Activated effector memory CD4-positive, alpha-beta T cell treated with Interleukin-2 at 50 U/mL for 16 hours (primary cell): ENCODE data around the gene IKBKG.
"Not testable (repeated sequence)": the region's sequence is repeated elsewhere in the genome, so short reads cannot be mapped to it uniquely, and the experiment has no call there.

Source experiments
- DNase-seq: peaks from one replicate; pipeline ENCODE4 v3.0.0-alpha.2; 2020

Gene IKBKG

GRCh38 chrX:154547245-154548027 lies at the start of gene IKBKG:
Gene IKBKG (plus strand): TSS chrX:154547620. CDS start chrX:154552003, 4,383 bp downstream.
- DNase-seq = peak; percentile 85

- DNase-seq = not testable (repeated sequence)
Observed at GRCh38 chrX:154501423-154501822, 46.0 kb upstream of the IKBKG start.

GRCh38 chrX:154502098-154502497 lies 45.3 kb upstream of the IKBKG start:
- no peak for DNase-seq

- DNase-seq = no peak
Observed at GRCh38 chrX:154502989-154503388, 44.4 kb upstream of the IKBKG start.

- no peak for DNase-seq
Observed at GRCh38 chrX:154505734-154506133, 41.7 kb upstream of the IKBKG start.

- no peak for DNase-seq
Observed at GRCh38 chrX:154506483-154507332, 40.7 kb upstream of the IKBKG start.

GRCh38 chrX:154507673-154508383 lies 39.6 kb upstream of the IKBKG start:
- DNase-seq = no peak

- DNase-seq = no peak
Observed at GRCh38 chrX:154508384-154508745, 39.1 kb upstream of the IKBKG start.

- no peak for DNase-seq
Observed at GRCh38 chrX:154509455-154509854, 38.0 kb upstream of the IKBKG start.

GRCh38 chrX:154511761-154512160 lies 35.7 kb upstream of the IKBKG start:
- DNase-seq = no peak

GRCh38 chrX:154512879-154513553 lies 34.4 kb upstream of the IKBKG start:
- no peak for DNase-seq

GRCh38 chrX:154513716-154514115 lies 33.7 kb upstream of the IKBKG start:
- DNase-seq = no peak

- peak; percentile 7 for DNase-seq
Observed at GRCh38 chrX:154515090-154515965, 32.1 kb upstream of the IKBKG start.

GRCh38 chrX:154515966-154516655 lies 31.3 kb upstream of the IKBKG start, which contains the start of gene FAM3A:
Gene FAM3A (minus strand): TSS chrX:154516232. CDS start chrX:154515772, 460 bp downstream.
- peak; percentile 88 for DNase-seq

GRCh38 chrX:154516656-154517100 lies 30.7 kb upstream of the IKBKG start:
- DNase-seq = no peak

- no peak for DNase-seq
Observed at GRCh38 chrX:154517101-154517781, 30.2 kb upstream of the IKBKG start.

GRCh38 chrX:154519389-154519788 lies 28.0 kb upstream of the IKBKG start:
- no peak for DNase-seq

- no peak for DNase-seq
Observed at GRCh38 chrX:154525606-154526490, 21.6 kb upstream of the IKBKG start.
